Activated CD4-positive, alpha-beta memory T cell treated with anti-CD3 and anti-CD28 coated beads for 36 hours (primary cell): ENCODE data around the gene CDCA5. TPM values are rescaled to one million over a fixed set of nuclear protein-coding genes. Genes with fewer than 3 reads are reported as not detected.

ENCODE experiments used
- CTCF ChIA-PET: fragments of 350-600 bp; sonication (Branson Sonifier 250); formaldehyde crosslinking; loops from one replicate; lab custom pipeline; 2021; ENCODE audit warnings: antibody characterized with exemption, inconsistent platforms; lab: Charles Lee
- POLR2A ChIA-PET: fragments of 350-600 bp; sonication (Branson Sonifier 250); formaldehyde crosslinking; loops from one replicate; lab custom pipeline; 2021; ENCODE audit warnings: antibody characterized with exemption; lab: Charles Lee
- DNase-seq: peaks from one replicate; pipeline ENCODE4 v3.0.0-alpha.2; 2020
- H3K27ac Mint-ChIP-seq: one replicate; pipeline ENCODE4 v1.8.0; 2021; ENCODE audit warnings: mixed read lengths
- H3K27me3 Mint-ChIP-seq: one replicate; pipeline ENCODE4 v1.8.0; 2021; ENCODE audit warnings: mixed read lengths
- H3K36me3 Mint-ChIP-seq: one replicate; pipeline ENCODE4 v1.8.0; 2021; ENCODE audit warnings: mixed read lengths
- H3K4me1 Mint-ChIP-seq: one replicate; pipeline ENCODE4 v1.8.0; 2021; ENCODE audit warnings: low read depth, mixed read lengths
- H3K4me3 Mint-ChIP-seq: one replicate; pipeline ENCODE4 v1.8.0; 2021; ENCODE audit warnings: mild to moderate bottlenecking, mixed read lengths
- H3K9me3 Mint-ChIP-seq: one replicate; pipeline ENCODE4 v1.8.0; 2021; ENCODE audit warnings: mixed read lengths
- intact Hi-C: fragments of 100-400 bp; cut with micrococcal nuclease; formaldehyde crosslinking; loops from one replicate; pipeline ENCODE4 v1.15.1; 2023
- total RNA-seq, 2 experiments: library from RNA; stranded (reverse); gene quantifications; one replicate each; pipeline ENCODE4 v1.2.3, GENCODE V29; 2021

CDCA5 gene
- total RNA-seq, 2 experiments from 2014 or later: 111 to 112 TPM

GRCh38 chr11:65053827-65054508 is 29.9 kb downstream of the CDCA5 start:
- H3K9me3 Mint-ChIP-seq: no peaks in the 10 kb centered on the region
- no peaks in the 10 kb centered on the region for H3K27me3 Mint-ChIP-seq
- intact Hi-C loops: no loop called here
- DNase-seq: peak; percentile 32
- H3K36me3 Mint-ChIP-seq: no peaks in the 10 kb centered on the region
- peak overlapping the region; percentile 8 for H3K4me3 Mint-ChIP-seq
- CTCF ChIA-PET: no interaction called here
- peak overlapping the region; percentile 5 for H3K27ac Mint-ChIP-seq
- POLR2A ChIA-PET: no interaction called here
- peaks cover 14% of the 10 kb centered on the region for H3K4me1 Mint-ChIP-seq

- no peak overlapping the region for H3K27ac Mint-ChIP-seq
- no peaks in the 10 kb centered on the region for H3K36me3 Mint-ChIP-seq
- H3K4me3 Mint-ChIP-seq: no peak overlapping the region
- ChIA-PET POLR2A (no interaction called here), CTCF (interaction anchor here (0.7 kb wide), 1 partner anchor 59 kb away, joined by 3 read pairs; no protein-coding TSS in a partner anchor)
- H3K4me1 Mint-ChIP-seq: peaks cover 26% of the 10 kb centered on the region
- no peaks in the 10 kb centered on the region for H3K27me3 Mint-ChIP-seq
- peak; percentile 24 for DNase-seq
- no peaks in the 10 kb centered on the region for H3K9me3 Mint-ChIP-seq
- intact Hi-C loops: no loop called here
These were observed 32.4 kb downstream of the CDCA5 start for GRCh38 chr11:65051398-65051858.

GRCh38 chr11:65047581-65048422 is 36.0 kb downstream of the CDCA5 start:
- intact Hi-C loops: no loop called here
- Mint-ChIP-seq H3K27ac (peak overlapping the region; percentile 65), H3K9me3 (no peaks in the 10 kb centered on the region), H3K27me3 (no peaks in the 10 kb centered on the region), H3K36me3 (peaks cover 10% of the 10 kb centered on the region), H3K4me3 (peak overlapping the region; percentile 77), H3K4me1 (peaks cover 15% of the 10 kb centered on the region)
- peak; percentile 40 for DNase-seq
- POLR2A ChIA-PET: no interaction called here
- CTCF ChIA-PET: interaction anchor here (0.5 to 2.7 kb wide), 3 partner anchors 34 to 315 kb away, joined by 3 to 9 read pairs (median 3); partner anchors contain the start of gene ARL2

- no peaks in the 10 kb centered on the region for H3K9me3 Mint-ChIP-seq
- H3K4me3 Mint-ChIP-seq: no peak overlapping the region
- POLR2A ChIA-PET: no interaction called here
- H3K27ac Mint-ChIP-seq: no peak overlapping the region
- H3K4me1 Mint-ChIP-seq: peaks cover 20% of the 10 kb centered on the region
- intact Hi-C loops: no loop called here
- H3K27me3 Mint-ChIP-seq: no peaks in the 10 kb centered on the region
- CTCF ChIA-PET: interaction anchor here (1.0 kb wide), 1 partner anchor 31 kb away, joined by 5 read pairs; the partner anchor contains the start of gene ARL2
- DNase-seq: no peak
- H3K36me3 Mint-ChIP-seq: peaks cover 10% of the 10 kb centered on the region
These were observed 38.1 kb downstream of the CDCA5 start for GRCh38 chr11:65045728-65046127.

- intact Hi-C loops: no loop called here
- no peaks in the 10 kb centered on the region for H3K9me3 Mint-ChIP-seq
- H3K4me1 Mint-ChIP-seq: peaks cover 21% of the 10 kb centered on the region
- H3K27me3 Mint-ChIP-seq: no peaks in the 10 kb centered on the region
- peaks cover 10% of the 10 kb centered on the region for H3K36me3 Mint-ChIP-seq
- no peak overlapping the region for H3K27ac Mint-ChIP-seq
- DNase-seq: no peak
- ChIA-PET CTCF (interaction anchor here (1.0 kb wide), 1 partner anchor 31 kb away, joined by 5 read pairs; the partner anchor contains the start of gene ARL2), POLR2A (no interaction called here)
- no peak overlapping the region for H3K4me3 Mint-ChIP-seq
These were observed 38.8 kb downstream of the CDCA5 start for GRCh38 chr11:65045061-65045460.

- H3K4me3 Mint-ChIP-seq: no peak overlapping the region
- intact Hi-C loops: no loop called here
These were observed 39.8 kb downstream of the CDCA5 start for GRCh38 chr11:65043881-65044501.

GRCh38 chr11:65042891-65043290 is 40.9 kb downstream of the CDCA5 start:
- CTCF ChIA-PET: interaction anchor here (0.6 to 3.4 kb wide), 2 partner anchors 29 to 1268 kb away, joined by 3 to 13 read pairs; partner anchors contain the start of gene ARL2
- peak overlapping the region; percentile 86 for H3K4me3 Mint-ChIP-seq
- no peak overlapping the region for H3K27ac Mint-ChIP-seq
- H3K36me3 Mint-ChIP-seq: peaks cover 10% of the 10 kb centered on the region
- peaks cover 18% of the 10 kb centered on the region for H3K4me1 Mint-ChIP-seq
- H3K9me3 Mint-ChIP-seq: no peaks in the 10 kb centered on the region
- no peak for DNase-seq
- no peaks in the 10 kb centered on the region for H3K27me3 Mint-ChIP-seq
- POLR2A ChIA-PET: no interaction called here
- intact Hi-C loops: no loop called here

More at GRCh38 chr11:65043881-65044501, 39.8 kb downstream of the CDCA5 start:
- Mint-ChIP-seq H3K4me1 (peaks cover 21% of the 10 kb centered on the region), H3K36me3 (peaks cover 10% of the 10 kb centered on the region), H3K27me3 (no peaks in the 10 kb centered on the region), H3K9me3 (no peaks in the 10 kb centered on the region), H3K27ac (no peak overlapping the region)
- no peak for DNase-seq
- ChIA-PET POLR2A (no interaction called here), CTCF (interaction anchor here (3.4 kb wide), 1 partner anchor 30 kb away, joined by 13 read pairs; the partner anchor contains the start of gene ARL2)

GRCh38 chr11:65040847-65041622 is 42.8 kb downstream of the CDCA5 start, which contains the start of gene SAC3D1:
TSS of gene SAC3D1 (plus strand) at chr11:65041210. CDS start at chr11:65041293, 83 bp downstream.
- peaks cover 10% of the 10 kb centered on the region for H3K36me3 Mint-ChIP-seq
- peak within 1 kb of the TSS; percentile 97 for H3K27ac Mint-ChIP-seq
- CTCF ChIA-PET: interaction anchor here (0.6 to 3.4 kb wide), 6 partner anchors 12 to 195 kb away, joined by 3 to 13 read pairs (median 3); partner anchors contain the start of gene ARL2
- POLR2A ChIA-PET: interaction anchor here (0.9 to 3.3 kb wide), 6 partner anchors 27 to 262 kb away, joined by 3 to 16 read pairs (median 4); partner anchors contain the start of genes ARL2, CDCA5, FAU and SF1
- H3K9me3 Mint-ChIP-seq: no peaks in the 10 kb centered on the region
- H3K4me1 Mint-ChIP-seq: peaks cover 7% of the 10 kb centered on the region
- intact Hi-C loops: loop anchor here (1.0 to 2.0 kb wide), 4 partner anchors 14 to 262 kb away; partner anchors contain the start of genes CDCA5, SF1, SNX15 and ZFPL1
- no peaks in the 10 kb centered on the region for H3K27me3 Mint-ChIP-seq
- peak; percentile 94 for DNase-seq
- peak within 1 kb of the TSS; percentile 87 for H3K4me3 Mint-ChIP-seq

GRCh38 chr11:65040520-65040846 is 43.4 kb downstream of the CDCA5 start:
- Mint-ChIP-seq H3K4me3 (peak overlapping the region; percentile 87), H3K9me3 (no peaks in the 10 kb centered on the region), H3K27ac (peak overlapping the region; percentile 97), H3K36me3 (peaks cover 10% of the 10 kb centered on the region), H3K4me1 (peaks cover 7% of the 10 kb centered on the region), H3K27me3 (no peaks in the 10 kb centered on the region)
- intact Hi-C loops: loop anchor here (1.0 to 2.0 kb wide), 3 partner anchors 13 to 262 kb away; partner anchors contain the start of genes SF1 and SNX15
- CTCF ChIA-PET: interaction anchor here (0.6 to 3.4 kb wide), 6 partner anchors 11 to 194 kb away, joined by 3 to 13 read pairs (median 3); partner anchors contain the start of gene ARL2
- POLR2A ChIA-PET: interaction anchor here (0.9 to 3.3 kb wide), 5 partner anchors 26 to 81 kb away, joined by 3 to 16 read pairs (median 3); partner anchors contain the start of genes ARL2, CDCA5, FAU and ZFPL1
- no peak for DNase-seq

GRCh38 chr11:65036931-65037330 is 46.9 kb downstream of the CDCA5 start:
- H3K27me3 Mint-ChIP-seq: no peaks in the 10 kb centered on the region
- no peaks in the 10 kb centered on the region for H3K9me3 Mint-ChIP-seq
- intact Hi-C loops: no loop called here
- peaks cover 2% of the 10 kb centered on the region for H3K4me1 Mint-ChIP-seq
- no peak for DNase-seq
- ChIA-PET POLR2A (no interaction called here), CTCF (interaction anchor here (0.6 to 0.7 kb wide), 2 partner anchors 9 to 12 kb away, joined by 3 to 6 read pairs; no protein-coding TSS in a partner anchor)
- H3K27ac Mint-ChIP-seq: no peak overlapping the region
- no peaks in the 10 kb centered on the region for H3K36me3 Mint-ChIP-seq
- H3K4me3 Mint-ChIP-seq: no peak overlapping the region
